ENCODE measurements around the gene WNK3.

GRCh38 chrX:54173791-54174190 lies 184.1 kb downstream of the WNK3 start:
- TF ChIP-seq POLR2AphosphoS5 (IDR thresholded peaks at IDR 0.05; ENCODE audit: borderline replicate concordance, low read depth, low read length) (no peak), EZH2 (IDR thresholded peaks at IDR 0.05) (no peak)
